HG02840 (cell line): ENCODE data around the gene PLS1.
"Not testable (repeated sequence)": the region's sequence is repeated elsewhere in the genome, so short reads cannot be mapped to it uniquely, and the experiment has no call there.

Experiments
- ATAC-seq: cut with Tn5 transposase; IDR thresholded peaks from one replicate; pipeline ENCODE4 v1.9.1; 2021; ENCODE audit warnings: mild to moderate bottlenecking, moderate library complexity, moderate number of reproducible peaks; ENCODE audit not compliant: unreplicated experiment, low FRiP score

Gene PLS1

DNA sequence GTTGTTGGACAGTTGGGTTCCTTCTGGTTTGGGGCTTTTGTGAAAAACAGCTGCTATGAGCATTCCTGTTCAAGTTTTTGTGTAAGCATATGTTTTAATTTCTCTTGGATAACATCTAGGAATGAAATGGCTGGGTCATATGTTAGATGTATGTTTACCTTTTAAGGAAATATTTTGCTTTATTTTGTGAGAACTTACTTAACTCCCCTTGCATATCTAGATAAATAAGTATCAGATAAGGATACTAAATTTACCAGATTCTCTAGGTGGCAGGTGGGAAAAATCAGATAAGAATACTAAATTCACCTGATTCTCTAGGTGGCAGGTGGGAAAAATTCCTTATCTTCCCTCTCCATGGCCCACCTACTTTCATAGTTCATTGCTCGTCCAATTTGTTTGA is 1.1 kb upstream of the PLS1 start:
- ATAC-seq = no peak

GRCh38 chr3:142595581-142595950 is 627 bp upstream of the PLS1 start:
- no peak for ATAC-seq

DNA sequence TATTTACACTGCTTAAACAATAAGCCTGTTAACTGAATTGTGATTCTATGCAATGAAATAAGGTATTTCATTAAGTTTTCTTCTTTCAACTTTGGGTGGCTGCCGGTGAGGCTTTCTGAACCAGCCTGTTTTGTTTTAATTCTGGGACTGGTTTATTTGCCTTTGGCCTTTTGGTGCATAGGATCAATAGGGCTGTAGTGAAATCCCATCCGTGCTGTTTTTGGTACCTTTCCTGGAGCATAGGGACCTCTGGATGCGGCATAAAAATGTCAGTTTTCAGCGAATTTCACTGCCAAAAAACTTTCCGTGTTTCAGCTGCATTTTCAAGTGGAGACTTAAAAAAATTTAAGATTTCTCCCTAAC is 514 bp downstream of the PLS1 start:
- no peak for ATAC-seq

- ATAC-seq = no peak
Observed at GRCh38 chr3:142597906-142598305, 1.7 kb downstream of the PLS1 start.

- no peak for ATAC-seq
Observed at GRCh38 chr3:142601713-142602112, 5.5 kb downstream of the PLS1 start.

GRCh38 chr3:142602619-142603385 is 6.6 kb downstream of the PLS1 start:
- no peak for ATAC-seq

DNA sequence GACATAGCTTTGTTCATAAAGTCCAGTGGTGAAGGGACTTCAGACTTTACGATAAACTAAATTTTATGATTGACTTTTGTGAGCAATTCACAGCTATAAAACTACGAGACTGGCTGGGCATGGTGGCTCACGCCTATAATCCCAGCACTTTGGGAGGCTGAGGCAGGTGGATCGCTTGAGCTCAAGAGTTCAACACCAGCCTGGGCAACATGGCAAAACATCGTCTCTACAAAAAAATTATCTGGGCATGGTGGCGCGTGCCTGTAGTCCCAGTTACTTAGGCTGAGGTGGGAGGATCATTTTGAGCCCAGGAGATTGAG is 7.2 kb downstream of the PLS1 start:
- ATAC-seq = not testable (repeated sequence)

GRCh38 chr3:142604940-142605339 is 8.7 kb downstream of the PLS1 start:
- no peak for ATAC-seq

DNA sequence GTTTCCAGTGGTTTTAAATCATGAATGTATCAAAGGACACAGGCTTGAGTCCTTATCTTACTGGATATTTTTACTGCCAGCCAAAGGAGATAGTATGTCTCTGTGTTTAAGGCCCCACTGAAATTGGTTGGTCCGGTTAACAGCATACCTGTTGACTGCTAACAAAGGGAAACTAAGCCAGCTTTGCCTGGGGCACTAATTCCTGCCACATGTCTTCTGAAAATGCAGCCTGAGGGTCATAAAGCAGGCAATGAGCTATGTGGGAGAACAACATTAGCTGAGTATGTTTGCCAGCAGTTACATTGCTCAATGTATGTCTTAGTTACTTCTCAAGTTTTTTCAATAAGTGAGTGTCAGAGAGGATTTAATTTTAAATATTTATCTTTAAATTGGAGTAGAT is 12.4 kb downstream of the PLS1 start:
- ATAC-seq = no peak

GRCh38 chr3:142609136-142609535 is 12.9 kb downstream of the PLS1 start:
- ATAC-seq = no peak

DNA sequence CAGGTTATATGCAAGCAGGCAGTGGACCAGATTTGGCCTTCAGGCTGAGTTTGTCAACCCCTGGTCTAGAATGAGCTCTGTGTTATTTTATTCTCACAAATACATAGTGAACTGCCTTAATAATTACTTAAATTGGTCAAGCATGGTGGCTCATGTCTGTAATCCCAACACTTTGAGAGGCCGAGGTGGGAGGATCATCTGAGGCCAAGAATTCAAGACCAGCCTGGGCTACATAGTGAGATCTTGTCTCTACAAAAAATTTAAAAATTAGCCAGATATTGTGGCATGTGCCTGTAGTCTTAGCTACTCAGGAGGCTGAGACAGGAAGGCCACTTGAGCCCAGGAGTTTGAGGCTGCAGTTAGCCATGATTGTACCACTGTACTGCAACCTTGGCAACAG is 15.0 kb downstream of the PLS1 start:
- ATAC-seq = no peak

- ATAC-seq = no peak
Observed at GRCh38 chr3:142613491-142613890, 17.3 kb downstream of the PLS1 start.

DNA sequence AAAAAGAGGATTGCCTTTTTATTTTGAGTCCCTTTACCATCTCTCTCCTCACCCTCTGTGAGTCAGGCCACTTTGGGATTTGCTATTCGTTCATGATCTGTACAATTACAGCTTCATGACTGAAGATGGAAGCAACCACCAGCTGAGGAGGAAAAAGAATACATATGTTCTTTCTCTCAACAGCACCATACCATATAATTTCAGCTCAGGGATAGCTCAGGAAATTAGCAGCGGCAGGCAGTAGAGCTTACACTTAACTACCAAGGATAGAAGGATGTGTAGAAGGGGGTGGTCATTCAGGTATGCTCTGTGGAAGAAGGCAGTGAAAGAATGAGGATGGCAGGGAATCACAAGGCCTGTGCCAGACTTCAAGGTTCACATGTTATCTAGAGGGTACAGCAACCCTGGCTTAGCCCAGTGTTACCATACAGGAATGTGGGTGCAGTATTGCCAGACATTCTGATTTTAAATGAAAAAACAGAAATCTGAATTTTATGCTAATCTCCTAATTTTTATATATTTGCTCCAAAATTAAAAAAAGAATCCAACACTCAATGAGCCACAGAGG is 17.9 kb downstream of the PLS1 start:
- no peak for ATAC-seq

- no peak for ATAC-seq
Observed at GRCh38 chr3:142615171-142615570, 19.0 kb downstream of the PLS1 start.

DNA sequence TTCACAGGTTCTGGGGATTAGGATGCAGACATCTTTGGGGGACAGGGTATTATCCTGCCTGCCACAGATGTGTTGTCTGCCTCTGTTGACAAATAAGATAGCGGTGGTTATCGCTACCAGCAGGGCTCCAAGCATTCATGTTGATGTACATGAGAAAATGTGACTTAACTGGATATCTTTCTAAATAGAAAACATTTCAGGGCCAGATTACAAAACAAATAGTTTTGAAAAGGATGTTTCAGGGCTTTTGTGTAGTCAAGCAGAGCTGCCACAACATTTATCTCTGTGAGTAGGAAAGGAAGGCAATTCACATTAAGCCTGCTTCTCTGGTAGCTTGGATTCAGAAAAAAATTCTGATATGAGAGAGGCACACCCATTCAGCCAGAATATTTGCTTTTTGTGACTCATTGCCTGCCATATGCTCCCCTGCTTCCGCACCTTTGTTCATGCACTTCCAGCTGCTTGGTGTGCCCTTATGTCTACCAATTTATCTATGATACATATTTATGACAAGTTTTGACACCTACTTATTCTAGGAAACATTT is 22.8 kb downstream of the PLS1 start:
- ATAC-seq = no peak

- no peak for ATAC-seq
Observed at GRCh38 chr3:142622405-142622804, 26.2 kb downstream of the PLS1 start.

DNA sequence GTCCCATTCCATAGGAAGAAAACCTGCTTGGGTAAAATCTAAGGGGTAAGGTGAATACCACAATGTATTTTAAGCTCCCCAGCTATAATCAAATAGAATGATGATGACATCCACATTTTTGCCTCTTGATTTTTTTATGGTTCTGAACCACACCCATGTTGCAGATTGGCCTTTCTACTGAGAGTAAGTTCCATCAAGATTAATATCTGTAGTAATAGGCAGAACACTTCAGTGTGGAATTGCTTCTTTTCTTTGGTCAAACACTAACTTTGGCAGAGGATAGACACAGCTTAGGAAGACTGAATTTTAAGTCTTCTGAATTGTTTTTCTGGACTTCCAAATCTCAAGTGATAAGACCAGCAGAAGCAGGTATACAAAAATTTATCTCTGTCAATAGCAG is 27.0 kb downstream of the PLS1 start:
- ATAC-seq = no peak

DNA sequence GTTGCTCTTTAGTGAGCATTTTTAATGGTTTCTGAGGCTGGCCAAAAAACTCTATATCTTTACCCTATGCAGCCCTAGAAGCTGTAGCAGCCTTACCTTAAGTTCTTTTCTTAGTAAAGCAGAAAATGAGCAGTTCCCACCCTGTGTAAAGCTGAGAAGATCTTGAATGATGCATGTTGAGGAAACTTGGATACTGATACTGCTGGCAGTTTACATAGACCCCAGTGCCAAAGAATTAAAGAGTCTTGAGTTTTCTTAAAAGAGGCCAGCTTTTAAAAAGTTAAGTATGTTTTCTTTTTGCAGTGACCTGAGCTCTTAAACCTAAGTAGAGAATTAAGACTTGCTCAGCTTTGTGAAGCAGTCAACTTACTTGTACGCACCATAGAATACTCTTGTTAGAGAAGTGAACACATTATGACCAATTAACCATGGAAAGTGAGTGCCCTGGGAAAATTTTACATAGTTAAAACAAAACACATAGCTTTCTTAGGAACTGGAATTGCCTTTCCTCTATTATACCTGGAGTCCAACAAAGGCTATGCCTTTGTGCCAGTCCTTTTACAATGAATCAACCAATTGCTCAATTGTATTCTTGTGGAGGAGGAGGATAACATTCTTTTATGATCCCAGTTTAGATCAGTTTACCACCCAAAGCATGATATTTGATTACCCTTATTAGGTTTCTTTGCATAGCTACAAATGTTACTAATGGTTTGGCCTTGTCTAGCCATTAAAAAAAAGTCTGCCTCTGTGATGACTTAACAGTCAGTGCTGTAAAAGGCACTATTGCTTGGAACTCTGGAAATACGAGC is 28.4 kb downstream of the PLS1 start:
- no peak for ATAC-seq

- ATAC-seq = no peak
Observed at GRCh38 chr3:142625153-142625440, 28.9 kb downstream of the PLS1 start.

GRCh38 chr3:142626971-142627370 is 30.8 kb downstream of the PLS1 start:
- no peak for ATAC-seq

- no peak for ATAC-seq
Observed at GRCh38 chr3:142628801-142629200, 32.6 kb downstream of the PLS1 start.

DNA sequence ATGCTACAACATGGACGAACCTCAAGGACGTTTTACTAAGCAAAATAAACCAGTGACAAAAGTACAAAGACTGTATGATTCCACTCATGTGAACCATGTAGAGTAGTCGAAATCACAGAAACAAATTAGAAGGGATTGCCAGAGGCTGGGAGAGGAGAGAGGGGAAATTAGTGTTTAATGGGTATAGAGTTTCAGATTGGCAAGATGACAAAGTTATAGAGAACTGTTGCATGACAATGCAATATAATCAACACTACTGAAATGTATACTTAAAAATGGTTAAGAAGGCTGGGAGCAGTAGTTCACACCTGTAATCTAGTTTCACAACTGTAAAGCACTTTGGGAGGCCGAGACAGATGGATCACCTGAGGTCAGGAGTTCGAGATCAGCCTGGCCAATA is 36.9 kb downstream of the PLS1 start:
- no peak for ATAC-seq
